IMR-90 (cell line): Measurements from ENCODE around the gene CPAMD8. TPM values are rescaled to one million over a fixed set of nuclear protein-coding genes. Genes with fewer than 3 reads are reported as not detected.

Experiments used
- ATAC-seq: fragments of 200-7000 bp; cut with Tn5 transposase; 2 replicates; pipeline ENCODE4 v1.9.1; 2020; ENCODE audit warnings: low read depth, mild to moderate bottlenecking, moderate library complexity
- BruUV-seq: library from RNA; stranded (reverse); fragments of 400-500 nt; replicated peaks from 2 replicates; lab custom pipeline; 2021; lab: Mats Ljungman, UMichigan
- CTCF ChIA-PET: fragments of 300-600 bp; formaldehyde crosslinking; extraction: SDS; loops from one replicate; lab custom pipeline; 2021; ENCODE audit warnings: antibody characterized with exemption; lab: Yijun Ruan, JAX
- POLR2A ChIA-PET: fragments of 300-600 bp; sonication (Branson Sonifier 250); formaldehyde crosslinking; loops from one replicate; lab custom pipeline; 2022; ENCODE audit warnings: antibody characterized with exemption; ENCODE audit not compliant: unreplicated experiment; lab: Charles Lee
- DNase-seq: peaks from one replicate; pipeline ENCODE4 v3.0.0; 2013
- H2AFZ ChIP-seq: replicated peaks from 2 replicates; pipeline ENCODE3; 2013; ENCODE audit warnings: low read length, mild to moderate bottlenecking; ENCODE audit not compliant: poor library complexity
- H2AK5ac ChIP-seq: 2 replicates; pipeline ENCODE4 v1.6.1; 2013; ENCODE audit warnings: low read depth, low read length, inconsistent platforms
- H2AK9ac ChIP-seq: replicated peaks from 2 replicates; pipeline ENCODE3; 2013; ENCODE audit warnings: mild to moderate bottlenecking, low read depth, low read length, moderate library complexity; ENCODE audit not compliant: poor library complexity
- H2BK120ac ChIP-seq: 2 replicates; pipeline ENCODE4 v1.6.1; 2013; ENCODE audit warnings: low read depth, low read length, inconsistent platforms
- H2BK15ac ChIP-seq: 3 replicates; pipeline ENCODE4 v1.6.1; 2013; ENCODE audit warnings: low read depth, low read length, inconsistent platforms
- H2BK20ac ChIP-seq: 2 replicates; pipeline ENCODE4 v1.6.1; 2013; ENCODE audit warnings: low read depth, mild to moderate bottlenecking, inconsistent platforms, low read length, moderate library complexity
- H2BK5ac ChIP-seq: 2 replicates; pipeline ENCODE4 v1.6.1; 2013; ENCODE audit warnings: mild to moderate bottlenecking, low read depth, low read length, inconsistent platforms; ENCODE audit not compliant: poor library complexity, severe bottlenecking
- H3K14ac ChIP-seq: replicated peaks from 2 replicates; pipeline ENCODE4 v1.6.1; 2013; ENCODE audit warnings: low read depth, low read length, inconsistent platforms
- H3K18ac ChIP-seq: 2 replicates; pipeline ENCODE4 v1.6.1; 2013; ENCODE audit warnings: low read depth, low read length, control low read depth
- H3K23ac ChIP-seq: 2 replicates; pipeline ENCODE4 v1.6.1; 2013; ENCODE audit warnings: low read depth, low read length, inconsistent platforms
- H3K27ac ChIP-seq: 2 replicates; pipeline ENCODE4 v1.5.1; 2013; ENCODE audit warnings: mild to moderate bottlenecking, control low read depth, low read length; ENCODE audit not compliant: insufficient read depth
- H3K27me3 ChIP-seq: 2 replicates; pipeline ENCODE4 v1.6.1; 2013; ENCODE audit warnings: low read length; ENCODE audit not compliant: control insufficient read depth, insufficient read depth
- H3K36me3 ChIP-seq: 2 replicates; pipeline ENCODE4 v1.6.1; 2013; ENCODE audit warnings: low read length, mixed read lengths; ENCODE audit not compliant: control insufficient read depth, insufficient read depth
- H3K4ac ChIP-seq: 2 replicates; pipeline ENCODE4 v1.6.1; 2013; ENCODE audit warnings: low read depth, low read length, inconsistent platforms
- H3K4me1 ChIP-seq: 2 replicates; pipeline ENCODE4 v1.6.1; 2013; ENCODE audit warnings: low read length, mixed read lengths; ENCODE audit not compliant: control insufficient read depth, insufficient read depth
- H3K4me2 ChIP-seq: 2 replicates; pipeline ENCODE4 v1.6.1; 2013; ENCODE audit warnings: low read depth, mild to moderate bottlenecking, control low read depth, low read length, moderate library complexity
- H3K4me3 ChIP-seq: 2 replicates; pipeline ENCODE4 v1.5.1; 2013; ENCODE audit warnings: low read depth, mild to moderate bottlenecking, control low read depth, low read length, moderate library complexity; ENCODE audit not compliant: insufficient read depth
- H3K56ac ChIP-seq: 2 replicates; pipeline ENCODE4 v1.6.1; 2013; ENCODE audit warnings: low read length, inconsistent platforms; ENCODE audit not compliant: insufficient read depth; ENCODE audit errors: extremely low read depth
- H3K79me1 ChIP-seq, 2 experiments: 2 replicates each; pipeline ENCODE4 v1.6.1; 2013; ENCODE audit warnings: low read length in 2 of 2, inconsistent platforms in 1 of 2, low read depth in 1 of 2
- H3K9ac ChIP-seq: 2 replicates; pipeline ENCODE4 v1.6.1; 2013; ENCODE audit warnings: low read depth, low read length, control low read depth
- H3K9me1 ChIP-seq: 2 replicates; pipeline ENCODE4 v1.6.1; 2013; ENCODE audit warnings: low read length, inconsistent platforms; ENCODE audit not compliant: insufficient read depth
- H3K9me3 ChIP-seq: 2 replicates; pipeline ENCODE4 v1.6.1; 2013; ENCODE audit warnings: low read length; ENCODE audit not compliant: control insufficient read depth, insufficient read depth
- H4K20me1 ChIP-seq: 2 replicates; pipeline ENCODE4 v1.6.1; 2013; ENCODE audit warnings: low read length, inconsistent platforms; ENCODE audit not compliant: insufficient read depth
- H4K5ac ChIP-seq: 2 replicates; pipeline ENCODE4 v1.6.1; 2013; ENCODE audit warnings: mild to moderate bottlenecking, low read depth, low read length, control low read depth
- H4K8ac ChIP-seq, 2 experiments: 2 replicates each; pipeline ENCODE4 v1.6.1; 2013; ENCODE audit warnings: low read depth in 2 of 2, low read length in 2 of 2, control low read depth in 1 of 2, inconsistent platforms in 1 of 2
- H4K91ac ChIP-seq: 2 replicates; pipeline ENCODE4 v1.6.1; 2013; ENCODE audit warnings: low read depth, low read length, inconsistent platforms; ENCODE audit not compliant: insufficient read depth
- BHLHE40 ChIP-seq: fragments of 150-350 bp; IDR thresholded peaks from 2 replicates; pipeline ENCODE4 v1.6.1; 2016; ENCODE audit warnings: mild to moderate bottlenecking, low read depth, low read length
- CEBPB ChIP-seq: IDR thresholded peaks from 2 replicates; pipeline ENCODE4 v1.6.1; 2012; ENCODE audit warnings: low read depth, low read length, improper control_type of control experiment
- CHD1 ChIP-seq: IDR thresholded peaks from 2 replicates; pipeline ENCODE4 v1.6.1; 2012; ENCODE audit warnings: low read depth, low read length, improper control_type of control experiment
- CTCF ChIP-seq: conservative IDR thresholded peaks from 2 replicates; pipeline ENCODE4 v1.5.1; 2012; ENCODE audit warnings: mild to moderate bottlenecking, low read depth, low read length, improper control_type of control experiment
- MAFK ChIP-seq: IDR thresholded peaks from 2 replicates; pipeline ENCODE4 v1.6.1; 2012; ENCODE audit warnings: low read depth, low read length, improper control_type of control experiment
- MAZ ChIP-seq: IDR thresholded peaks from 2 replicates; pipeline ENCODE4 v1.6.1; 2012; ENCODE audit warnings: low read depth, mild to moderate bottlenecking, low read length, improper control_type of control experiment, moderate library complexity, borderline replicate concordance
- MXI1 ChIP-seq: IDR thresholded peaks from 2 replicates; pipeline ENCODE4 v1.6.1; 2012; ENCODE audit warnings: low read depth, mild to moderate bottlenecking, low read length, moderate library complexity, borderline replicate concordance
- NFE2L2 ChIP-seq: fragments of 150-350 bp; IDR thresholded peaks from 2 replicates; pipeline ENCODE4 v1.6.1; 2016; ENCODE audit warnings: low read depth, mild to moderate bottlenecking, low read length
- POLR2A ChIP-seq: IDR thresholded peaks from 2 replicates; pipeline ENCODE4 v1.6.1; 2012; ENCODE audit warnings: mild to moderate bottlenecking, low read depth, low read length
- RAD21 ChIP-seq: IDR thresholded peaks from 2 replicates; pipeline ENCODE4 v1.6.1; 2012; ENCODE audit warnings: low read length, improper control_type of control experiment
- RCOR1 ChIP-seq: IDR thresholded peaks from 2 replicates; pipeline ENCODE4 v1.6.1; 2012; ENCODE audit warnings: mild to moderate bottlenecking, low read length, improper control_type of control experiment; ENCODE audit not compliant: insufficient replicate concordance
- RFX5 ChIP-seq: IDR thresholded peaks from 2 replicates; pipeline ENCODE4 v1.8.0; 2012; ENCODE audit warnings: low read depth, mild to moderate bottlenecking, low read length, moderate library complexity
- SMC3 ChIP-seq: fragments of 150-350 bp; IDR thresholded peaks from 2 replicates; pipeline ENCODE4 v1.6.1; 2016; ENCODE audit warnings: low read depth, mild to moderate bottlenecking, antibody characterized with exemption, low read length, moderate library complexity
- USF2 ChIP-seq: fragments of 150-350 bp; IDR thresholded peaks from 2 replicates; pipeline ENCODE4 v1.6.1; 2017; ENCODE audit warnings: mild to moderate bottlenecking, antibody characterized with exemption, low read length, low read depth
- WGBS, 2 experiments: methylation state at CpG; one replicate each; pipeline versions ENCODE4 v1.1.5 to v1.1.7; 2013; ENCODE audit warnings: missing lambda C conversion rate in 2 of 2; ENCODE audit not compliant: insufficient read length in 1 of 2; ENCODE audit errors: extremely low coverage in 2 of 2; 5-methylcytosine and 5-hydroxymethylcytosine counted together
- dilution Hi-C: fragments of 300-500 bp; cut with HindIII; formaldehyde crosslinking; loops from one replicate; pipeline ENCODE4 v1.14.3; 2018; ENCODE audit warnings: low sequenced_read_pairs; ENCODE audit not compliant: unreplicated experiment
- in situ Hi-C: fragments of 300-500 bp; cut with MboI; formaldehyde crosslinking; loops from 3 replicates; pipeline ENCODE4 v1.14.3; 2019; ENCODE audit warnings: low sequenced_read_pairs, inconsistent platforms, mixed read lengths
- intact Hi-C: fragments of 100-400 bp; cut with micrococcal nuclease; formaldehyde crosslinking; loops from 2 replicates; pipeline ENCODE4 v1.10.0; 2022
- polyA plus RNA-seq, 3 experiments: library from polyadenylated mRNA; depleted of rRNA; stranded (reverse); fragments of >200 nt; gene quantifications; 2 replicates each; pipeline ENCODE4 v1.2.3, GENCODE V29; 2012; ENCODE audit warnings: low replicate concordance in 1 of 3
- total RNA-seq: library from RNA; depleted of rRNA; stranded (reverse); fragments of >200 nt; gene quantifications from 2 replicates; pipeline ENCODE4 v1.2.3, GENCODE V29; 2012

Gene CPAMD8
- total and polyA plus RNA-seq, 2 of the 4 experiments (the other 2 are of a cell fraction) = 0.36 to 0.79 TPM

GRCh38 chr19:16914421-16914820 is 112.2 kb downstream of the CPAMD8 start:
- Histone ChIP-seq H3K27ac (no peak overlapping the region), H4K8ac (no peak overlapping the region), H3K4ac (no peak overlapping the region), H3K56ac (no peak overlapping the region), H3K14ac (no peak overlapping the region), H4K5ac (no peak overlapping the region), H3K36me3 (no peaks in the 10 kb centered on the region), H2BK5ac (no peak overlapping the region), H3K79me1 (no peaks in the 10 kb centered on the region), H3K27me3 (no peaks in the 10 kb centered on the region; the same call in 1 of the 2 replicates), H2BK120ac (no peak overlapping the region), H3K9ac (no peak overlapping the region), H2AFZ (no peak overlapping the region), H3K9me1 (no peaks in the 10 kb centered on the region), H2BK20ac (no peak overlapping the region), H4K91ac (no peak overlapping the region), H3K4me2 (no peak overlapping the region), H4K20me1 (no peaks in the 10 kb centered on the region), H2AK9ac (no peak overlapping the region), H3K4me1 (no peaks in the 10 kb centered on the region), H2BK15ac (no peak overlapping the region), H3K18ac (no peak overlapping the region), H3K4me3 (no peak overlapping the region), H3K23ac (no peak overlapping the region), H2AK5ac (no peak overlapping the region), H3K9me3 (peaks cover 28% of the 10 kb centered on the region)
- WGBS, 2 experiments = 77% methylated on average over 6 of the region's 11 CpGs; no CpG with 5 or more reads in 1 of the 2 experiments
- ATAC-seq (no peak), DNase-seq (no peak)
- intact Hi-C loops (no loop called here), in situ Hi-C loops (no loop called here), dilution Hi-C loops (no loop called here)
- ChIA-PET POLR2A (no interaction called here), CTCF (no interaction called here)
- TF ChIP-seq MAFK (no peak), RFX5 (no peak), POLR2A (no peak), MAZ (no peak), CHD1 (no peak), NFE2L2 (no peak), SMC3 (no peak), MXI1 (no peak), RAD21 (no peak), BHLHE40 (no peak), CEBPB (no peak), CTCF (no peak), RCOR1 (no peak), USF2 (no peak)
- BruUV-seq = no TSS peak
